ENCODE results near the gene NR6A1. TPM values are rescaled to one million over a fixed set of nuclear protein-coding genes. Genes with fewer than 3 reads are reported as not detected.

NR6A1 gene
- total RNA-seq, 4 donors from 2014 or later = 1.7 to 8.4 (median 5.5) TPM

DNA sequence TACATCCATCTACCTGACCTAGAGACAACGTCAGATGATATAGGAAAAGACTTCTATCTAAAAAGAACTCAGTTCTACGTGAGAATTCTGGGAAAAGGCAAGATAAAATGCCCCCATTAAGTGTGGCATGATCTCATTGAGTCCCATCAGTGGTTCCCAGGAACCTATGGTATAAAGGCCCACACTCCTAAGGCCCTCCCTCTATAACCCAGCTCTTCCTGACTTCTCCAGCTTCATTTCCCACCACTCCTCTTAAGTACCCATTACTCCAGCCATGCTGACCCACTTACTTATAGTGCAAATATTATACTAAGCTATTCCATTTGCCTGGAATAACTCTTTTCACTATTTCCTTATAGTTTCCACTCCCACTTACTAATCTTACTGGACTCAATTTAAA is 168.5 kb downstream of the NR6A1 start:
- no peak overlapping the region for H3K27ac ChIP-seq
- TF ChIP-seq EP300 (IDR thresholded peaks at IDR 0.05) (no peak), POLR2A (IDR thresholded peaks at IDR 0.05) (no peak)
- TF ChIP-seq, protein P1, sequence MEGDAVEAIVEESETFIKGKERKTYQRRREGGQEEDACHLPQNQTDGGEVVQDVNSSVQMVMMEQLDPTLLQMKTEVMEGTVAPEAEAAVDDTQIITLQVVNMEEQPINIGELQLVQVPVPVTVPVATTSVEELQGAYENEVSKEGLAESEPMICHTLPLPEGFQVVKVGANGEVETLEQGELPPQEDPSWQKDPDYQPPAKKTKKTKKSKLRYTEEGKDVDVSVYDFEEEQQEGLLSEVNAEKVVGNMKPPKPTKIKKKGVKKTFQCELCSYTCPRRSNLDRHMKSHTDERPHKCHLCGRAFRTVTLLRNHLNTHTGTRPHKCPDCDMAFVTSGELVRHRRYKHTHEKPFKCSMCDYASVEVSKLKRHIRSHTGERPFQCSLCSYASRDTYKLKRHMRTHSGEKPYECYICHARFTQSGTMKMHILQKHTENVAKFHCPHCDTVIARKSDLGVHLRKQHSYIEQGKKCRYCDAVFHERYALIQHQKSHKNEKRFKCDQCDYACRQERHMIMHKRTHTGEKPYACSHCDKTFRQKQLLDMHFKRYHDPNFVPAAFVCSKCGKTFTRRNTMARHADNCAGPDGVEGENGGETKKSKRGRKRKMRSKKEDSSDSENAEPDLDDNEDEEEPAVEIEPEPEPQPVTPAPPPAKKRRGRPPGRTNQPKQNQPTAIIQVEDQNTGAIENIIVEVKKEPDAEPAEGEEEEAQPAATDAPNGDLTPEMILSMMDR (IDR thresholded peaks at IDR 0.05) = no peak
- 84 to 85% methylated on average over 2 of the region's 2 CpGs for WGBS, 2 donors

DNA sequence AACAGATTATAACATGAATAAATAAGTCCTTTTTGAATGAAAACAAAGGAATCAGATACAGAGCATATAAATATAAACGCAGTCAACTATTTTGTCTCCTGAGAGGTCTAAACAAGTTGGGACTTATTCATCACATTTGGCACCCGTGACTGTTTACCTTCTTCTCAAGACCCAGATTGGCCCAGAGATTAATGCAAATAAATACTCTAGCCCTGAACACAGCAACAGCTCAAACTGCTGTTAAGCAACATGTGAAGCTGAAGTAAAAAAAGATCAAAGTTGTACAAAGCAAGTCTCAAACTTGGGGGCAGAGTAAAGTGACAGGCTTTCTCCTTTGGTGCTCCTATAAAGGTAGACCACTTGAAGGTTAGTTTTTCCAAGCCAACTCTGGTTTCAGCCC is 168.9 kb downstream of the NR6A1 start:
- H3K4me3 ChIP-seq = no peak overlapping the region
- no peaks in the 10 kb centered on the region for H3K4me1 ChIP-seq
- TF ChIP-seq POLR2A (IDR thresholded peaks at IDR 0.05) (no peak), EP300 (IDR thresholded peaks at IDR 0.05) (no peak)
- TF ChIP-seq, protein P1 (IDR thresholded peaks at IDR 0.05) = no peak
- H3K27me3 ChIP-seq = no peaks in the 10 kb centered on the region
- H3K36me3 ChIP-seq = no peaks in the 10 kb centered on the region
- no peak for DNase-seq (ENCODE audit: low spot score in 2 of 2)
- 48 to 50% methylated on average over 2 of the region's 2 CpGs for WGBS, 2 donors
- no peaks in the 10 kb centered on the region for H3K9me3 ChIP-seq
- no peak overlapping the region for H3K27ac ChIP-seq

More for the DNA sequence above, 168.5 kb downstream of the NR6A1 start:
- Histone ChIP-seq H3K4me3 (no peak overlapping the region), H3K9me3 (no peaks in the 10 kb centered on the region), H3K36me3 (no peaks in the 10 kb centered on the region), H3K4me1 (no peaks in the 10 kb centered on the region), H3K27me3 (no peaks in the 10 kb centered on the region)
- no peak for DNase-seq (ENCODE audit: low spot score in 2 of 2)

DNA sequence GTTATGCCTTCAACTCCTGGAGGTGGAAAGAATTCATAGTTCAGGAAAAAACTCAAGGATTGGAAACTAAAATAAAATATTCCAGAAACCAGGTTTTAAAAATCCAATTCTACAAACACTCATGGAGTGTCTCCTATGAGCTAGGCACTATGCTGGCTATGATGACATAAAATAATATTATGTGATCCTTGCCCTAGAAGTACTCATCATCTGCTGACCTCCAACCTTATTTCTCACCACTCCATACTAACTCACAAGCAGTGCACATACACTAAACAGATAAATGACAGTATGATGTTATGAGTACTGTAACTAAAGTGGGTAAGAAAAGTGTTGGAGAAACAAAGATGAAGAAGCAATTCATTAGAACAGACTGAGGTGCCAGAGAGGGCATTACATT is 170.7 kb downstream of the NR6A1 start:
- no peaks in the 10 kb centered on the region for H3K36me3 ChIP-seq
- no peaks in the 10 kb centered on the region for H3K27me3 ChIP-seq
- no peak overlapping the region for H3K27ac ChIP-seq
- no peaks in the 10 kb centered on the region for H3K9me3 ChIP-seq
- TF ChIP-seq POLR2A (IDR thresholded peaks at IDR 0.05) (no peak), EP300 (IDR thresholded peaks at IDR 0.05) (no peak)
- TF ChIP-seq, protein P1 (IDR thresholded peaks at IDR 0.05) = no peak
- no peak for DNase-seq (ENCODE audit: low spot score in 2 of 2)
- H3K4me3 ChIP-seq = no peak overlapping the region
- no peaks in the 10 kb centered on the region for H3K4me1 ChIP-seq

DNA sequence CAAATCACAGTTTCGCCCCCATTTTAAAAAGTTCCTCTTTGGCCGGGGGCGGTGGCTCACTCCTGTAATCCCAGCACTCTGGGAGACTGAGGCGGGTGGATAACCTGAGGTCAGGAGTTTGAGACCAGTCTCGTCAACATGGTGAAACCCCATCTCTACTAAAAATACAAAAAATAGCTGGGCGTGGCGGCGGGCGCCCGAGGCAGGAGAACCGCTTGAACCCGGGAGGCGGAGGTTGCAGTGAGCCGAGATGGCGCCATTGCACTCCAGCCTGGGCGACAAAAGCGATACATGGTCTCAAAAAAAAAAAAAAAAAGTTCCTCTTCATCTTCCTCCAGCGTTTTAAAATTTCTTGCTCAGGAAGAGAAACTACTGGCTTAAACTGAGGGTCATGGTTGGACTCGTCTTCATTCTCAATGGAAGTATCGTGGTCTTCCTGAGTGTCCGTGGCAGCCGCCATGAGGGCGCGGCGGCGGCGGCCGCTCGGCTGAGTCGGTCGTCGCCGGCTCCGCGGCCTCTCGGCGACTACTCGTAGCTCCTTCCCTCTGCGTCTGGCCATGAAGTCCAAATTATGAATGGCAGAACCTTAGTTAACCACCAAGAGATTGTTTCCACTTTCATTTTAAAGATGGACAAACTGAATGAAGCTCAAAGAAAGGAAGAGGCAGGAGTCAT is 171.9 kb downstream of the NR6A1 start:
- DNase-seq (ENCODE audit: low spot score in 2 of 2) = no peak
- no peaks in the 10 kb centered on the region for H3K36me3 ChIP-seq
- H3K27me3 ChIP-seq = no peaks in the 10 kb centered on the region
- no peak overlapping the region for H3K27ac ChIP-seq
- H3K4me1 ChIP-seq = peaks cover 0 to 8% (median 3%) of the 10 kb centered on the region in 4 donors
- H3K4me3 ChIP-seq = no peak overlapping the region
- TF ChIP-seq, protein P1 (IDR thresholded peaks at IDR 0.05) = no peak
- TF ChIP-seq EP300 (IDR thresholded peaks at IDR 0.05) = no peak
- no peak for TF ChIP-seq POLR2A (IDR thresholded peaks at IDR 0.05)
- WGBS, 2 donors = 97 to 98% methylated on average over 39 of the region's 39 CpGs
- H3K9me3 ChIP-seq = no peaks in the 10 kb centered on the region

DNA sequence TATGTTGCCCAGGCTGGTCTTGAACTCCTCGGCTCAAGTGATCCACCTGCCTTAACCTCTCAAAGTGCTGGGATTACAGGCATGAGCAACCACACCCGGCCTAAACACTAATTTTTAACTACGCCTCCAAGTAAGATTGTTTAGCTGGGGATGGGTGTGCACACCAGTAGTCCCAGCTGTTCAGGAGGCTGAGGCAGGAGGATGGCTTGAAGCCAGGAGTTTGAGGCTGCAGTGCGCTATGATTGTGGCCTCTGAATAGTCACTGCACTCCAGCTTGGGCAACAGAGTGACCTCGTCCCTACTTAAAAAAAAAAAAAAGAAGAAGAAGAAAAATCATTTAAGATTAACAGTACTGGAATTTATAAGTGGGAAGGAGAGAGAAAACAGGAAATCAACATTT is 173.1 kb downstream of the NR6A1 start:
- Histone ChIP-seq H3K9me3 (no peaks in the 10 kb centered on the region), H3K27ac (no peak overlapping the region), H3K27me3 (no peaks in the 10 kb centered on the region), H3K36me3 (no peaks in the 10 kb centered on the region), H3K4me1 (peaks cover 0 to 18% (median 3%) of the 10 kb centered on the region in 4 donors), H3K4me3 (no peak overlapping the region)
- TF ChIP-seq POLR2A (IDR thresholded peaks at IDR 0.05) = no peak
- TF ChIP-seq, protein P1 (IDR thresholded peaks at IDR 0.05) = no peak
- no peak for TF ChIP-seq EP300 (IDR thresholded peaks at IDR 0.05)
- 85 to 92% methylated on average over 5 of the region's 5 CpGs for WGBS, 2 donors
- DNase-seq (ENCODE audit: low spot score in 2 of 2) = no peak
